ENCODE measurements around the gene AQP1. TPM values are rescaled to one million over a fixed set of nuclear protein-coding genes. Genes with fewer than 3 reads are reported as not detected.

Gene AQP1
- total RNA-seq, 4 donors from 2014 or later = 439 to 589 (median 503) TPM

DNA sequence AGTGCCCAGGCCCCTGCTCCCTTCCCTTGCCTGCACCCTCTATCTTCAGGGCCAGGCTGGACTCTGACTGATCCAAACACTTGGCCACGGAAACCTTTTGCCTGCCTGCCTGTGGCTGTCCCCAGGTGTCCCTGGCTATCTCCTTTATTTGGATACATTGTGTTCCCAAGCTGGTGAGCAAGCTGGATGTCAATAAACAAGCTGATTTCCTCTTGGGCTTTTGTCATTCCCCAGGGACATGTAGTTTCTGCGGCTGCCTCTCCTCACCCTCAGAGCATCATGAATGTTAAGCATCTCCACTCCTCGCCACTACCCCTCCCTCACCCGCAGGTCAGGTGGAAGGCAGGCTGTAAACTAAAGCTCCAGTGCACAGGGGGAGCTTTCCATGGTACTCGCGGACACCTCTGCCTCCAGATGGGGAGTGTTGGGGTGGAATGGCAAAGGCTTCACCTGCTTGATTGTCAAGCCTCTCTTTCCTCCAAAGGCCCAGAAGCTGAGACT lies 59.0 kb downstream of the AQP1 start:
- TF ChIP-seq POLR2A (IDR thresholded peaks at IDR 0.05) = no peak
- TF ChIP-seq CTCF (IDR thresholded peaks at IDR 0.05) = no peak
- no peak for TF ChIP-seq POLR2AphosphoS5 (IDR thresholded peaks at IDR 0.05)
- Histone ChIP-seq H3K36me3 (no peaks in the 10 kb centered on the region), H3K4me3 (no peak overlapping the region), H3K27me3 (peaks cover 16% of the 10 kb centered on the region), H3K9me3 (no peaks in the 10 kb centered on the region), H3K4me1 (peaks cover 0 to 6% (median 0%) of the 10 kb centered on the region in 3 donors), H3K27ac (no peak overlapping the region)
- ATAC-seq = no peak
- WGBS, 2 donors (ENCODE audit: low coverage in 1 of 2) = 48 to 75% methylated on average over 2 to 6 of the region's 6 CpGs

DNA sequence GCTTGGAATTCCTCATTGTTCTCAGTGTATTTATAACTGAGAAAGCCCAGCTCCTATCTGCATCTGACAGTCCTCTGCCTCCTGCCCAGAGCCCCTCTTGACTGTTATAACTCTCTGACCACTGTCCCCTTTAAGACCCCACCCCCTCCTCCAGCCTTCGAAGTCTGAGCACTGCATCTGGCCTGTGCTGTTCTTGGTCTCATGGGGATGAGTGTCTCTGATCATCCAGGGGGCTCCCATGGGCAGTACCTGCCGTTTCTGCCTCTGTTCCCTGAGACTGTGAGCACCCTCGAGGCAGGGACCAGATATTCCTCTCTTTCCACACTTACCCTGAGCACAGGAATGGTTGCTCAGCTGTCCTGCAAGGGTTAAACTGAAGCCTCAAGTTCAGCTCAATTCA lies 59.8 kb downstream of the AQP1 start:
- Histone ChIP-seq H3K9me3 (no peaks in the 10 kb centered on the region), H3K4me3 (no peak overlapping the region), H3K27ac (no peak overlapping the region), H3K27me3 (peaks cover 16% of the 10 kb centered on the region), H3K36me3 (no peaks in the 10 kb centered on the region), H3K4me1 (peaks cover 0 to 6% (median 0%) of the 10 kb centered on the region in 3 donors)
- no peak for ATAC-seq
- TF ChIP-seq EP300 (IDR thresholded peaks at IDR 0.05) = no peak
- no peak for TF ChIP-seq POLR2AphosphoS5 (IDR thresholded peaks at IDR 0.05)
- TF ChIP-seq POLR2A (IDR thresholded peaks at IDR 0.05) = no peak
- no peak for TF ChIP-seq CTCF (IDR thresholded peaks at IDR 0.05)
- 43% methylated on average over 1 of the region's 3 CpGs; no CpG with 5 or more reads in 1 of the 2 donors for WGBS, 2 donors (ENCODE audit: low coverage in 1 of 2)

DNA sequence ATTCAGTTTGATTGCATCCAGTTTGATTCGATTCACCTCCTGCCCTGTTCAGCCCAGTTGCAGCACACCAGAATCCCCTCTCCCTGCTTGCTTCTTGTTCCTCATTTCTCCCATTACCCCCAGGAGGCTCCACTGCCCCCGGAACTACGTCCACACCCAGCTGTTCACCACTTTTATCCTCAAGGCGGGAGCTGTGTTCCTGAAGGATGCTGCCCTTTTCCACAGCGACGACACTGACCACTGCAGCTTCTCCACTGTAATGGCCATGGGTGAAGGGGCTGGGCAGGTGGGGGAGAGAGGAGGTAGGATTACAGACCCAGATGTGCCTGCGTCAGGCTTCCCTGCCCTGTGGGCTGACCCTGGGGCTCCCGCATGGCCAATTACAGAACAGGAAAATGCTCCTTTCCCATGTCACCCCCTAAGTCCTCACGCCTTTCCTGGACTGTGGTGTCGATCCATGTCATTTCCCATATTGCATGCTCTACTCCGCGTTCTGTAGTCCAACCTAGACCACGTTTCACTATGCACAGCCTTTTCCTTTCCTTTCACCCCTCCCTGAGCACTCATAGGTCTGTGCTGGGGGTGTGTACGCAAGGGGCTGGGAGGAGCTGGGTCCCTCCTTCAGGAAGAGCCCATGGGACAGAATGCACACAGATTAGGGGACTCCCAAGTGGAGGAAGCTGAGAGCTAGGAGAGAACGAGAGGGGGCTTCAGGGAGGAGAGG lies 60.3 kb downstream of the AQP1 start:
- no peak for TF ChIP-seq POLR2A (IDR thresholded peaks at IDR 0.05)
- no peak for TF ChIP-seq POLR2AphosphoS5 (IDR thresholded peaks at IDR 0.05)
- no peak for TF ChIP-seq EP300 (IDR thresholded peaks at IDR 0.05)
- TF ChIP-seq CTCF (IDR thresholded peaks at IDR 0.05) = no peak
- H3K4me3 ChIP-seq = no peak overlapping the region
- peaks cover 0 to 6% (median 0%) of the 10 kb centered on the region in 3 donors for H3K4me1 ChIP-seq
- no peaks in the 10 kb centered on the region for H3K36me3 ChIP-seq
- ATAC-seq = no peak
- WGBS, 2 donors (ENCODE audit: low coverage in 1 of 2) = 50 to 51% methylated on average over 5 to 11 of the region's 15 CpGs
- H3K9me3 ChIP-seq = no peaks in the 10 kb centered on the region
- H3K27me3 ChIP-seq = peaks cover 16% of the 10 kb centered on the region
- no peak overlapping the region for H3K27ac ChIP-seq

GRCh38 chr7:30973292-30973691 lies 61.6 kb downstream of the AQP1 start:
- Histone ChIP-seq H3K27ac (no peak overlapping the region), H3K4me3 (no peak overlapping the region), H3K4me1 (peaks cover 0 to 6% (median 0%) of the 10 kb centered on the region in 3 donors), H3K27me3 (peaks cover 16% of the 10 kb centered on the region), H3K9me3 (no peaks in the 10 kb centered on the region), H3K36me3 (no peaks in the 10 kb centered on the region)
- no peak for ATAC-seq
- no peak for TF ChIP-seq EP300 (IDR thresholded peaks at IDR 0.05)
- no peak for TF ChIP-seq CTCF (IDR thresholded peaks at IDR 0.05)
- TF ChIP-seq POLR2AphosphoS5 (IDR thresholded peaks at IDR 0.05) = no peak
- no peak for TF ChIP-seq POLR2A (IDR thresholded peaks at IDR 0.05)
- 60 to 71% methylated on average over 1 to 2 of the region's 3 CpGs for WGBS, 2 donors (ENCODE audit: low coverage in 1 of 2)

All from gastroesophageal sphincter (tissue), 4 donors.